MM.1S (cell line): ENCODE data around the gene LDLRAD3.

ENCODE experiments used
- EZH2 ChIP-seq: fragments of 300-600 bp; sonication (generic); optimal IDR thresholded peaks from 2 replicates; pipeline ENCODE3; 2017; ENCODE audit warnings: low read depth, mild to moderate bottlenecking, antibody characterized with exemption, low read length, mixed read lengths
- EZH2phosphoT487 ChIP-seq: fragments of 300-600 bp; sonication (generic); IDR thresholded peaks from 2 replicates; pipeline ENCODE4 v1.6.1; 2018; ENCODE audit warnings: antibody characterized with exemption, low read length
- TF ChIP-seq, protein P1 (sequence below): fragments of 300-600 bp; sonication (generic); IDR thresholded peaks from 2 replicates; pipeline ENCODE4 v1.5.1; 2016; ENCODE audit warnings: antibody characterized with exemption, low read length, mixed read lengths

DNA sequence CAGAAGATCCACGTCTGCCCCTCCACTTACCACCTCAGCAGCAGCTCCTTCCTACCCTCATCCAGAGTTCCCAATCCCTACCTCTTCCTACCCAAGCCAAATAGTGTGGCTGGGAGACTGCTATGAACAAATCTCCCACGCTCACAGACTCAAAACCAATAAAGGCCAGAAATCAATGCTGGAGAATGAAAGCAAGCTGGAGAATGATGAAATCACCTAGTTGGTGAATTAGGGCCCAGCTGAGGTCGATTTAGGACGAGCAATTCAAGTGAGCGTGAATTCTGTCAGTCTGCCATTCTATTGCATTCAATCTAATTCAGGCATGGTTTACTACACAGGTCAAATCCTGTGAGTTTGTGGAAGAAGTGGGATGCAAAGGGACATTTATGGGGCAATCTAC lies 322.9 kb downstream of the LDLRAD3 start:
- TF ChIP-seq, protein P1, sequence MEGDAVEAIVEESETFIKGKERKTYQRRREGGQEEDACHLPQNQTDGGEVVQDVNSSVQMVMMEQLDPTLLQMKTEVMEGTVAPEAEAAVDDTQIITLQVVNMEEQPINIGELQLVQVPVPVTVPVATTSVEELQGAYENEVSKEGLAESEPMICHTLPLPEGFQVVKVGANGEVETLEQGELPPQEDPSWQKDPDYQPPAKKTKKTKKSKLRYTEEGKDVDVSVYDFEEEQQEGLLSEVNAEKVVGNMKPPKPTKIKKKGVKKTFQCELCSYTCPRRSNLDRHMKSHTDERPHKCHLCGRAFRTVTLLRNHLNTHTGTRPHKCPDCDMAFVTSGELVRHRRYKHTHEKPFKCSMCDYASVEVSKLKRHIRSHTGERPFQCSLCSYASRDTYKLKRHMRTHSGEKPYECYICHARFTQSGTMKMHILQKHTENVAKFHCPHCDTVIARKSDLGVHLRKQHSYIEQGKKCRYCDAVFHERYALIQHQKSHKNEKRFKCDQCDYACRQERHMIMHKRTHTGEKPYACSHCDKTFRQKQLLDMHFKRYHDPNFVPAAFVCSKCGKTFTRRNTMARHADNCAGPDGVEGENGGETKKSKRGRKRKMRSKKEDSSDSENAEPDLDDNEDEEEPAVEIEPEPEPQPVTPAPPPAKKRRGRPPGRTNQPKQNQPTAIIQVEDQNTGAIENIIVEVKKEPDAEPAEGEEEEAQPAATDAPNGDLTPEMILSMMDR: no peak
- TF ChIP-seq EZH2 (no peak), EZH2phosphoT487 (no peak)
